Activated T-helper 2 cell treated with anti-CD3 and anti-CD28 coated beads, Interferon-gamma antibody, Interleukin-2, Interleukin-4, amounts not matched to agents 10 μg/mL and 5 μg/mL and 100 μg/mL, durations not matched to agents 14 hours and 24 hours and 36 hours (primary cell): Measurements from ENCODE around the gene JOSD1. TPM values are rescaled to one million over a fixed set of nuclear protein-coding genes. Genes with fewer than 3 reads are reported as not detected.

ENCODE experiments used
- DNase-seq: peaks from one replicate; pipeline ENCODE4 v3.0.0; 2021; ENCODE audit warnings: low spot score
- H3K27ac Mint-ChIP-seq: one replicate; pipeline ENCODE4 v1.8.0; 2021; ENCODE audit warnings: mixed read lengths
- H3K27me3 Mint-ChIP-seq: one replicate; pipeline ENCODE4 v1.8.0; 2021; ENCODE audit warnings: low read depth, mixed read lengths
- H3K36me3 Mint-ChIP-seq: one replicate; pipeline ENCODE4 v1.8.0; 2021; ENCODE audit warnings: low read depth, mixed read lengths
- H3K4me1 Mint-ChIP-seq: one replicate; pipeline ENCODE4 v1.8.0; 2021; ENCODE audit warnings: low read depth, mixed read lengths
- H3K4me3 Mint-ChIP-seq: one replicate; pipeline ENCODE4 v1.8.0; 2021; ENCODE audit warnings: low read depth, mild to moderate bottlenecking, moderate library complexity, mixed read lengths
- H3K9me3 Mint-ChIP-seq: one replicate; pipeline ENCODE4 v1.8.0; 2021; ENCODE audit warnings: mixed read lengths
- intact Hi-C: fragments of 100-400 bp; cut with micrococcal nuclease; formaldehyde crosslinking; loops from one replicate; pipeline ENCODE4 v1.15.1; 2023
- total RNA-seq: library from RNA; stranded (reverse); gene quantifications from 2 replicates; pipeline ENCODE4 v1.2.3, GENCODE V29; 2022

Gene JOSD1
- 101 and 105 TPM in 2 replicates for total RNA-seq

DNA sequence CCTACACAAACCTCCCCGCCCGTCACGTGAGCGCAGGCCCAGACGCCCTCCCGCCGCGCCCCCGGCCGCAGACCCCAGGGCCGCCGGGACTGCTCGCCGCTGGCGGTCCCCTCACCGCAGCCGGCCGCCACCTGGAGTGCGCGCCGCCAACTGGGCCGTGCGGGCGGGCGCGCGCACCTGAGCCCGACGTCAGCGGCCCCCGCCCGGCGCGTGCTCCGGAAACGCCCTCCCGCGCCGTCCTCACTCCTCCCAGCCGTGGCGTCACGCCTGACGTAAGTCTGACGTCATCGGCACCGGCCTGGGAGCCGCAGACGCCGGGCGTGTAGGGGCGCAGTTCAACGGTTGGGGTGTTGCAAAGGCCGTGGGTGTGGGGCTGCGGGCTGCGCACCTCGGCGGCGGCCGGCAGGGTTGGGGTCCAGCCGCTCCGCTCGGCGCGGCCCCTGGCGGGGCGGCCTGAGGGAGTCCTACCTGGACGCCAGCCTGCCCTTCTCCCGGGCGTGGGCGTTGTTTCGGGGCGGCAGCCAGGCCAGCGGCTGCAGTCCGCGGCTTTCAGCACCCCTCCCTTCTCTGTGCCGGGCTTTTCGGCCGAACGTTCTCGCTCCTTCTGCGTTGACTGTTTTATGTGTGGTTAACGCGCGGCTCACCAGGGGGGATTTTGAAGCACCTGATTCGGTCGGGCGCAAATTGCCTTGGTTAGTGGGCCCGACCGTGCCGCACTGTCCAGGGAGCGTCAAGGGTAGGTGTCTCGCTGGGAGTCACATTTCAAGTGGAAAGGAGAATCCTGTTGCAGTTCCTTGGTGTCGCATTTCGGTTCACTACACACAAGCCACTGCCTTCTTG lies at the start of gene JOSD1:
TSS of gene JOSD1 (minus strand) at position 155 of the 840 bp plus-strand sequence. CDS start 956 bp downstream, outside the sequence.
- Mint-ChIP-seq H3K4me3 (peak within 1 kb of the TSS; percentile 97), H3K9me3 (no peaks in the 10 kb centered on the region), H3K27me3 (no peaks in the 10 kb centered on the region), H3K27ac (peak within 1 kb of the TSS; percentile 100), H3K4me1 (peaks cover 40% of the 10 kb centered on the region), H3K36me3 (peaks cover 40% of the 10 kb centered on the region)
- DNase-seq: peak; percentile 97
- intact Hi-C loops: loop anchor here (2.0 to 10.0 kb wide), 3 partner anchors 20 to 306 kb away; partner anchors contain the start of genes DMC1 and TOMM22

DNA sequence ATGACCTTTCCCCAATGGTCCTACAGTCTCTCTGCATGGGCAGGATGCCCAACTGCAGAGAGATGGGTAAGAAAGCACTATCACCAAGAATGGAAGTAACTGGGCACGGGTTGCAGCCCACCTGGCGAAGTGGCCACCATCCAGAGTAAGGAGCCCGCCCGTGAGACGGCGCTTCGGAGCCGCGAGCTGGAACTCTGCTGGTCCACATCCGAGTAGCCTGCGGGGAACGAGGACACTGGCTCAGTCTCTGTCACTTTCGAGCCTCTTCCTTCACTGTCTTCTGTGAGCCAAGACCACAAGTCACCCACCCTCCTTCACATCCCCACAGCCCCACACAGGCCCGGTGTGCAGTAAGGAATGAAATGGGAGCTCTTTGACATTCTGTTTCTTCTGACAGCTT lies 49.4 kb upstream of the JOSD1 start:
- Mint-ChIP-seq H3K36me3 (peaks cover 85% of the 10 kb centered on the region), H3K4me3 (no peak overlapping the region), H3K4me1 (peaks cover 34% of the 10 kb centered on the region), H3K27ac (peak overlapping the region; percentile 59), H3K27me3 (no peaks in the 10 kb centered on the region), H3K9me3 (no peaks in the 10 kb centered on the region)
- intact Hi-C loops: loop anchor here (10.0 kb wide), 2 partner anchors 195 to 345 kb away; partner anchors contain the start of gene APOBEC3H
- DNase-seq: no peak

DNA sequence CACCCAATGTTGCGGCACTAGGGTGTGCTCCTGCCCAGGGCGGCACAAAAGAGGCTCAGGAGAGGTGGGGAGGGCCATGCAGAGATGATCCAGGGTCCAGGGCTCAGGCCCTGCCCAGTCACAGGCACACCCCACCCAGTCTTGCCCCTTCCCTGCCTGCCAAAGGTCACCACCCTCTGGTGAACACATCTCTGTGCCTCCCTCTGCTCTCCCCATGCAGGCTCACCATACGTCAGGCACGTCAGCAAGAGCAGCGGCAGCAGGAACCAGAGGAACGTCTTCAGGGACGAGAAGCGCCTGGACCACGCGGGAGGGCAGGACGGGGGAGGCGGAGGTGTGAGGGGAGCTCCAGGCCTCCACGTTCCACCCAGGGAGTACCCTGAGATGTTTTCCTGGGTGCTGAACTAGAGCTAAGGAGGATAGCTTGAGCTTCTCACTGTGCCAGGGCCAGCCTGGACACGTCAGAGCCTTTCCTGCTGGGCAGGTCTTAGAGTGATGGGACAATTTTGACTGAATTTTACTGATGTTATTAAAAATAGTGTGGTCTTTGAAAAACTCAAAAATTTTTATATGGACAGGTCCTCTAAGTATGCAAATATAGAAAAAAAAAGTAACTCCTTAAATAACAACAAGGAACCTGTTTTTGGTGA lies 47.9 kb upstream of the JOSD1 start:
- Mint-ChIP-seq H3K9me3 (no peaks in the 10 kb centered on the region), H3K4me1 (peaks cover 30% of the 10 kb centered on the region), H3K36me3 (peaks cover 80% of the 10 kb centered on the region), H3K27me3 (no peaks in the 10 kb centered on the region), H3K27ac (no peak overlapping the region), H3K4me3 (no peak overlapping the region)
- intact Hi-C loops: no loop called here
- DNase-seq: no peak

DNA sequence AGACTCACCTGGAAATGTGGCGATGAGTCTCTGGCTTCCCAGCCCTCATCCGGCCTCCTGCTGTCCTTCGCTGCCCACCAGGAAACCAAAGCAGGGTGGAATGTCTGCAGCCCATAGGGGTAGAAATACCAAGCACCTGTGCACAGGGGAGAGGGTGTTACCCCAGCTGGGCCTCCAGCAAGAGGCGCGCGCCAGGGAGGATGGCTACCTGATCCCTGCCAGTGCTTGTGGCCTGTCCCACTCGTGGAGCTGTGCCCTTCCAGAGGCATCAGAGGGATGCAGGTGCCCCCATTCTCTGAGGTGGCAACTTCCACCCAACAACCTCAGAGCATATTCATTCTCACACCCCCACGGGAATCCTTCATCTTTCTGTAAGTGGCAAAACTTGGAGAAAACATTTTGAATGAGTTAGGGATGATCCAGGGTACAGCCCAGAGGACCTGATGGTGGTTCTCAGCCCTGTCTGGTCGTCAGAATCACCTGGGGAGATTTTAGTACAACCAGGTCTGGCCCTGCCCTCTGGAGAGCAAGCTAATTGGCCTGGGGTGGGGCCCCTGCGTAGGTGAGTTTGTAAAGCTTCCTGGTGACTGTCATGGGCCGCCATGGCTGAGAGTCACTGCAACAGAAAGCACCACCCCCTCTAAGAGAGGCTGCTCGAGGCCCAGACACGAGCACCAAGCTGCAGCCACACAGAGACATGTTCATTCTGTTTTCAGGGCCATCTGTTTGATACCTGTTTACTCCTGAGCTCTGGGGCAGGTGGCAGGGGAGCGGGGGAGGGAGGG lies 45.1 kb upstream of the JOSD1 start:
- Mint-ChIP-seq H3K36me3 (peaks cover 82% of the 10 kb centered on the region), H3K27ac (no peak overlapping the region), H3K4me1 (peaks cover 11% of the 10 kb centered on the region), H3K27me3 (no peaks in the 10 kb centered on the region), H3K4me3 (no peak overlapping the region), H3K9me3 (no peaks in the 10 kb centered on the region)
- DNase-seq: no peak
- intact Hi-C loops: no loop called here

DNA sequence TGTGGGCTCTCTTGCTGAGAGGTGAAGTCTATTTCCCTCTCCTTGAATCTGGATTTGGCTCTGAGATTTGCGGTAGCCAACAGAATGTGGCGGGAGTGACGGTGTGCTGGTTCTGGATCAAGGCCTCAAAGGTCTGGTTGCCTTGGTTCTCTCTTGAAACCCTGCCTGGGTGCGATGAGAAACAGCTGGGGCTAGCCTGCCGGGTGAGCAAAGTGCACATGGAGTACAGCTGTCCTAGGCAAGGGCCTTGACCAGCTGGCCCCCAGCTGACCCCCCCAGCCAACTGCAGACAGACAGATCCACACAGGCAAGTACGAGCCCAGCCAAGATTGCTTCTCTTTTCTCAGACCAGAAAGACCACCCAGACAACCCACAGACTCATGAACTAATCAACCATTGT lies 44.2 kb upstream of the JOSD1 start:
- Mint-ChIP-seq H3K9me3 (no peaks in the 10 kb centered on the region), H3K27ac (no peak overlapping the region), H3K4me1 (peaks cover 6% of the 10 kb centered on the region), H3K4me3 (no peak overlapping the region), H3K36me3 (peaks cover 82% of the 10 kb centered on the region), H3K27me3 (no peaks in the 10 kb centered on the region)
- no peak for DNase-seq
- intact Hi-C loops: no loop called here

DNA sequence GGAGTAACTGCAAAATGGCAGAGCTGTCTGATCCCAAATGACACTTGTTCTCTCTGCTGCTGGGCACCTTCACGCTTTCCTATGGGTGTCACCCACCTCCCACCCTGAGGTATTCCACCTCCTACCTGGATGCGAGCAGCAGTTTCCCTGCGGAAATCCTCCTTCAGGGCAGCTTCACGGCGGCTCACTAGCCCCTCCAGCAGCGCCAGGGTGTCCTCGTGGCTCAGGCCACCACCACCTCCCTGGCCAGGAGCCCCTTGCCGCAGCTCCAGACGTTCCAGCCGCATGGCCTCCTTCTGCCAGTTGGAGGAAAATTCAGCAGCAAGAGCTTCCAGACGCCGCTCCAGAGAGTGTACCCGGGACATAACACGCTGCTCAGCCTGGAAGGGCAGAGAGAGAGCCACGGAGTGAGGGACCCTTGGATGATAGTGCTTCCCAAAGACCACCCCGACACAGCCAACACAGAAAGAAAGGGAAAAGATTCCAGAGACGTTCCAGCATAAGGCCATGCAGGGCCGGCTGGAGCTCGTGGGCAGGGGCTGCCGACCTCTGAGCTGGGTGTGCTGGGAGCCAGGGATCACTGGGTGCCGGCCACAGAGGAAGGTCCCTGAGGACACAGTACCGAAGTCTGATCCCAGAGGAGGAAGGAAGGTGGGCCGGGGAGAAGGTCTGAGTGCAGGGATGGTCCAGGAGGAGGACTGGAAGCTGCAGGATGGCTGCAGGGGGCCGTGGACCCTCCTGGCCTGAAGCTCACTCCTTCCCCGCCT lies 41.6 kb upstream of the JOSD1 start:
- no peak overlapping the region for H3K4me3 Mint-ChIP-seq
- DNase-seq: no peak
- intact Hi-C loops: no loop called here
- H3K27ac Mint-ChIP-seq: no peak overlapping the region
- no peaks in the 10 kb centered on the region for H3K9me3 Mint-ChIP-seq
- H3K4me1 Mint-ChIP-seq: peaks cover 12% of the 10 kb centered on the region
- H3K36me3 Mint-ChIP-seq: peaks cover 80% of the 10 kb centered on the region
- no peaks in the 10 kb centered on the region for H3K27me3 Mint-ChIP-seq

DNA sequence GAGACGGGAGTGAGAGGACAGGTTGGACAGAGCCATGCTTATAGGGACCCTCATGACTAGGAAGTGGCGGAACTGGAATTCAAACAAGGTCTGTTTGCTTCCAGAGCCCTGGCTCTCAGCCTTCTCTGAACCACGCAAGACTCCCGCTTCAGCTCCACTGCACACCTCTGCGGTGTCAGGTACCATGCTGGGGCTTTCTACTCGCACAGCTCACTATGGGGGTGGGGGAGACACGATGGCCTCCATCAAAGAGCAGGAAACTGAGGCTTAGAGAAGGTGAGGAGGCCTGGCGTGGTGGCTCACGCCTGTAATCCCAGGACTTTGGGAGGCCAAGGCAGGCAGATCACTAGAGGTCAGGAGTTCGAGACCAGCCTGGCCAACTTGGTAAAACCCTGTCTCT lies 40.8 kb upstream of the JOSD1 start:
- no peaks in the 10 kb centered on the region for H3K9me3 Mint-ChIP-seq
- DNase-seq: no peak
- H3K27ac Mint-ChIP-seq: no peak overlapping the region
- H3K4me3 Mint-ChIP-seq: no peak overlapping the region
- H3K4me1 Mint-ChIP-seq: peaks cover 13% of the 10 kb centered on the region
- H3K27me3 Mint-ChIP-seq: no peaks in the 10 kb centered on the region
- intact Hi-C loops: no loop called here
- peaks cover 86% of the 10 kb centered on the region for H3K36me3 Mint-ChIP-seq

DNA sequence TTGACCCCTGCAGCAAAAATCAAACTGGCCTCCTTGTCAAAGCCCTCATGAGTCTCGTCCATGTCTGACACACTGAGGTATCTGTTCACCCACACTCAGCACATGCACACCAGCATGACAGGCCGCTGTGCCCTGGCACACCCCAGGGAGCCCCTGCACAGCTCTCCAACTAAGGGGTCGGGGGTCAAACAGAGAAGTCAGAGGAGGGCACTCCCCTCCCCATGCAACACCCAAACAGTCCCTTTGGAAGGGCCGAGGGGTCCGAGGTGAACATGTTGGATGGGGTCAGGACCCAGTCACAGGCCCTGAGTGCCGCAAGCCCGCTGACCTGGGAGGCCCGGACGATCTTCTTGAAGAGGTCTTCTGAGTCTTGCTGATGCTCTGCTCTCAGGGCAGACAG lies 40.4 kb upstream of the JOSD1 start:
- no peaks in the 10 kb centered on the region for H3K9me3 Mint-ChIP-seq

DNA sequence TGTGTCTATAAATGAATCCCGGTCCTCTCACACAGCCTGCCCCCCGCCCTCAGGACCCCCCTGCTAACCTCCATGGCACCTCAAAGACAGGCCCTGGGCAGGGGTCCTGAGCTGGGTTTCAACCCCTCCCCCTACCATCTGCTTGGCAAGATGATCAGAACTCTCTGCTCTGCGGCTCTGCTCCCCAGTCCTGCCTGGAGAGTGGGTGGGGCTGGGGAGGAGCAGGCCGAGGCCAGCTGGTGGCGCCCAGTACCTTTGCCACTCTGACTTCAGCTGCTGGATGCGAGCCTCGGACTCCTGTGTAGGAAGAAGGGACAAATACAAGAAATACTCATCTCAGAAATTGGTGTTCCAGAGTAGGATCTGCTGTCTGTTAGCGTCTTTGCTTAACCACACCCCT lies 40.0 kb upstream of the JOSD1 start:
- H3K27ac Mint-ChIP-seq: no peak overlapping the region
- intact Hi-C loops: no loop called here
- H3K27me3 Mint-ChIP-seq: no peaks in the 10 kb centered on the region

More for the DNA sequence above, 40.4 kb upstream of the JOSD1 start:
- Mint-ChIP-seq H3K4me1 (peaks cover 13% of the 10 kb centered on the region), H3K36me3 (peaks cover 89% of the 10 kb centered on the region), H3K27ac (no peak overlapping the region), H3K27me3 (no peaks in the 10 kb centered on the region), H3K4me3 (no peak overlapping the region)
- no peak for DNase-seq
- intact Hi-C loops: no loop called here

DNA sequence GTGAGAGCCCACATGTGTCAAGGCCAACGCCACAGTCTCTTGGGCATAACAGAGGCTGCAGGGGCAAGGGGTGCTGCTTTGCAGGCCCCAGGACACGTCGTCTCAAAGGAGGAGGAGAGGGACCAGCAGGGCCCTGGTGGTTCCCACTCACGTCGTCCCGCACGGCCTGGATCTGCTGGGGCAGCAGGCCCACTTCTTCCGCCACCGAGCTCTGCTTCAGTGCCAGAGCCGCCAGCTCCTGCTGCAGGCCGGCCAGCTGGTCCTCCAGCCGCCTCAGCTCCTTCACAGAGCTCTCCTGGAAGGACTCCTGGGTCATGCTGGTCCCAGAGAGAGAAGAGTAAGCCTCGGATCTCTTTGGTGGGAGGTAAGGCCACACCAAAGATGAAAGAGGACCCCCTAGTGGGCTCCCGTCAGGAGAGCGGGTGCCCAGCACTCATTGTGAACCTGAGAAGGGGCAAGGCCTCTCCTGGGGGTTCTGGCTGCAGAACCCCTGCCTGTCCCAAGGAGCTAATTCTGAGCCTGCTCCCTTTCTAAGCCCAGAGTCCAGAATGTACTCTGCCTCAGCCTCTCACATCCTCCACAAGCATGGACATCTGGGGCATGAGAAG lies 39.5 kb upstream of the JOSD1 start:
- intact Hi-C loops: no loop called here

More for the DNA sequence above, 40.0 kb upstream of the JOSD1 start:
- H3K36me3 Mint-ChIP-seq: peaks cover 89% of the 10 kb centered on the region
- peaks cover 13% of the 10 kb centered on the region for H3K4me1 Mint-ChIP-seq
- H3K4me3 Mint-ChIP-seq: no peak overlapping the region
- no peaks in the 10 kb centered on the region for H3K9me3 Mint-ChIP-seq
- no peak for DNase-seq

DNA sequence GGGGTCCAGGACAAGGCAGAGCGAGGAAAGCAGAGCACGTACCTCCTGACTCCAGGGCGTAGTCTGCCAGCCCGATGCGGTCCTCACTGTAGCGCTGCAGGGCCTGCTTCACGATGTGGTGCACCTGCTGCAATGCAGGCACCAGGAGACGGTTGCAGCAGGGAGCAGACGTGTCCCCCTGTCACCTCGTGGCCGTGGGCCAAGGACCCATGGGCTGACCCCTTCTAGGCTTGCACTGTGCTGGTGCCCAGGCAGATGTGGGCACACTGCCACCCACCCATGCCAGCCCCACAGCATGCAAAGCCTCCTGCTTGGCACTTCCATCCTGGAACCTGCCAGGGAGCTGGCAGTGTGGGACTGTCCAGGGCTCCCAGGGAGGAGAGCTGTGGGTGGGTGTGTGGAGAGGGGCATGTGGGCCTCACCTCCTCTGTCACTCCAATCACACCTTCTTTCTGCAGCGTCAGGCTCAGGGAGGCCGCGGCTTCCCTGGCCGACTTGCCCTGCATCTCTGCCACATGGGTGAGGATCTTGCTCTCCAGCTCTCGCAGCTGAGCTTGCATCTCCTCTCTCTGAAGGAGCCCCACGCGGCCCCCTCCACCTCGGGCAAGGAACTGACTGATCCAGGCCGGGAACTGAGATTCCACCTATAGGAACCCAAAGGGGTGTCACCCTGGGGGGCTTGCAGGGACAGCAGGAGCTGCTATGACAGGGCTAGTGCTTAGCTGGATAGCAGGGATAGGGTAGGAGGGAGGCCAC lies 38.7 kb upstream of the JOSD1 start:
- DNase-seq: no peak
- H3K27ac Mint-ChIP-seq: no peak overlapping the region
- intact Hi-C loops: no loop called here
- H3K4me3 Mint-ChIP-seq: no peak overlapping the region
- H3K36me3 Mint-ChIP-seq: peaks cover 87% of the 10 kb centered on the region
- no peaks in the 10 kb centered on the region for H3K27me3 Mint-ChIP-seq
- peaks cover 19% of the 10 kb centered on the region for H3K4me1 Mint-ChIP-seq
- H3K9me3 Mint-ChIP-seq: no peaks in the 10 kb centered on the region

More for the DNA sequence above, 39.5 kb upstream of the JOSD1 start:
- H3K27me3 Mint-ChIP-seq: no peaks in the 10 kb centered on the region
- no peak for DNase-seq
- H3K4me1 Mint-ChIP-seq: peaks cover 14% of the 10 kb centered on the region
- no peak overlapping the region for H3K4me3 Mint-ChIP-seq
- no peaks in the 10 kb centered on the region for H3K9me3 Mint-ChIP-seq
- peaks cover 86% of the 10 kb centered on the region for H3K36me3 Mint-ChIP-seq
- H3K27ac Mint-ChIP-seq: no peak overlapping the region
